ENCODE data around the gene HARS1. TPM values are rescaled to one million over a fixed set of nuclear protein-coding genes. Genes with fewer than 3 reads are reported as not detected.

The HARS1 gene
- total and polyA plus RNA-seq, 10 of the 15 experiments (the other 5 are each of a cell fraction or from before 2014, with no cell fraction given): 12.0 to 93.8 (median 76.9) TPM

DNA sequence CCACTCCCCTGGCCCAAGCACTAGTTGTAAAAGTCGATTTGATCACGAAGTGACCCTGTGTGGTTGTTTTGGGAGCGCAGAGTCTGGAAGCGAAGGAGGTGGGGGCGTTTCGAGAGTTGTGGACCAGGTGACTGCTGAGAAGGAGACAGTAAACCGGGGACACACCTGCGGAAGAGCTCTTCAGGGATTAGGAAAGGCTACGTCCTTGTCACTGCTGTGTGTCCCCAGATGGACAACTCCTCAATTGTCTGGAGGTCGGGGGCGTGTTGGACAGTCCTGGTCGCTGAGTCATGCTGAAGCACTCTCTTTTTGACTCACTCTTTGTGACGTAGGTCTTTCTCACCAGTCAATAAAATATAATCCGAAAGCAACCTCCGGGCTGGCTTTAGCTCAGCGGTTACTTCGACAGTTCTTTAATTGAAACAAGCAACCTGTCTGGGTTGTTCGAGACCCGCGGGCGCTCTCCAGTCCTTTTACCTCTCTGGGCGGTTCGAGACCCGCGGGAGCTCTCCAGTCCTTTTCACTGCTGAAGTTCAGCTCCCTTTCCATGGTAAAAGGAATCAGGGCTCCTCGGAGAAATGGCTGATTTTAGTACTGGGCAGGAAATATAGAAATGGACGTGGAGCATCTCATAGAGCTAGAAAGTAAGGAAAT lies 19.9 kb upstream of the HARS1 start (continued):
- no peak for TF ChIP-seq SUPT20H (IDR thresholded peaks at IDR 0.05; ENCODE audit: borderline replicate concordance, control insufficient read depth, low read depth, low read length)
- no peak for TF ChIP-seq NR2C2 (IDR thresholded peaks at IDR 0.05; ENCODE audit: borderline replicate concordance, control insufficient read depth, insufficient read length, low read depth)
- TF ChIP-seq POU2F2 (IDR thresholded peaks at IDR 0.05; ENCODE audit: borderline replicate concordance, low read depth, low read length): peak; percentile 73; the same call in 2 of the 3 replicates
- no peak for TF ChIP-seq RAD21 (IDR thresholded peaks at IDR 0.05; ENCODE audit: insufficient read depth, low read depth, low read length)
- TF ChIP-seq, protein P1, sequence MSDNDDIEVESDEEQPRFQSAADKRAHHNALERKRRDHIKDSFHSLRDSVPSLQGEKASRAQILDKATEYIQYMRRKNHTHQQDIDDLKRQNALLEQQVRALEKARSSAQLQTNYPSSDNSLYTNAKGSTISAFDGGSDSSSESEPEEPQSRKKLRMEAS (IDR thresholded peaks at IDR 0.05; ENCODE audit: low read depth, low read length): peak; percentile 24; the same call in 1 of the 2 replicates
- peak; percentile 96 for TF ChIP-seq DPF2 (IDR thresholded peaks at IDR 0.05)
- peak; percentile 96; the same call in 1 of the 2 replicates for TF ChIP-seq CBX5 (IDR thresholded peaks at IDR 0.05; ENCODE audit: low read depth)
- peak; percentile 77 for TF ChIP-seq MEF2A (IDR thresholded peaks at IDR 0.05; ENCODE audit: insufficient read depth, low read depth, low read length)
- TF ChIP-seq, protein P2, sequence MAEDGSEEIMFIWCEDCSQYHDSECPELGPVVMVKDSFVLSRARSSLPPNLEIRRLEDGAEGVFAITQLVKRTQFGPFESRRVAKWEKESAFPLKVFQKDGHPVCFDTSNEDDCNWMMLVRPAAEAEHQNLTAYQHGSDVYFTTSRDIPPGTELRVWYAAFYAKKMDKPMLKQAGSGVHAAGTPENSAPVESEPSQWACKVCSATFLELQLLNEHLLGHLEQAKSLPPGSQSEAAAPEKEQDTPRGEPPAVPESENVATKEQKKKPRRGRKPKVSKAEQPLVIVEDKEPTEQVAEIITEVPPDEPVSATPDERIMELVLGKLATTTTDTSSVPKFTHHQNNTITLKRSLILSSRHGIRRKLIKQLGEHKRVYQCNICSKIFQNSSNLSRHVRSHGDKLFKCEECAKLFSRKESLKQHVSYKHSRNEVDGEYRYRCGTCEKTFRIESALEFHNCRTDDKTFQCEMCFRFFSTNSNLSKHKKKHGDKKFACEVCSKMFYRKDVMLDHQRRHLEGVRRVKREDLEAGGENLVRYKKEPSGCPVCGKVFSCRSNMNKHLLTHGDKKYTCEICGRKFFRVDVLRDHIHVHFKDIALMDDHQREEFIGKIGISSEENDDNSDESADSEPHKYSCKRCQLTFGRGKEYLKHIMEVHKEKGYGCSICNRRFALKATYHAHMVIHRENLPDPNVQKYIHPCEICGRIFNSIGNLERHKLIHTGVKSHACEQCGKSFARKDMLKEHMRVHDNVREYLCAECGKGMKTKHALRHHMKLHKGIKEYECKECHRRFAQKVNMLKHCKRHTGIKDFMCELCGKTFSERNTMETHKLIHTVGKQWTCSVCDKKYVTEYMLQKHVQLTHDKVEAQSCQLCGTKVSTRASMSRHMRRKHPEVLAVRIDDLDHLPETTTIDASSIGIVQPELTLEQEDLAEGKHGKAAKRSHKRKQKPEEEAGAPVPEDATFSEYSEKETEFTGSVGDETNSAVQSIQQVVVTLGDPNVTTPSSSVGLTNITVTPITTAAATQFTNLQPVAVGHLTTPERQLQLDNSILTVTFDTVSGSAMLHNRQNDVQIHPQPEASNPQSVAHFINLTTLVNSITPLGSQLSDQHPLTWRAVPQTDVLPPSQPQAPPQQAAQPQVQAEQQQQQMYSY (CRISPR knock-in tag; IDR thresholded peaks at IDR 0.05): no peak
- TF ChIP-seq, protein P3, sequence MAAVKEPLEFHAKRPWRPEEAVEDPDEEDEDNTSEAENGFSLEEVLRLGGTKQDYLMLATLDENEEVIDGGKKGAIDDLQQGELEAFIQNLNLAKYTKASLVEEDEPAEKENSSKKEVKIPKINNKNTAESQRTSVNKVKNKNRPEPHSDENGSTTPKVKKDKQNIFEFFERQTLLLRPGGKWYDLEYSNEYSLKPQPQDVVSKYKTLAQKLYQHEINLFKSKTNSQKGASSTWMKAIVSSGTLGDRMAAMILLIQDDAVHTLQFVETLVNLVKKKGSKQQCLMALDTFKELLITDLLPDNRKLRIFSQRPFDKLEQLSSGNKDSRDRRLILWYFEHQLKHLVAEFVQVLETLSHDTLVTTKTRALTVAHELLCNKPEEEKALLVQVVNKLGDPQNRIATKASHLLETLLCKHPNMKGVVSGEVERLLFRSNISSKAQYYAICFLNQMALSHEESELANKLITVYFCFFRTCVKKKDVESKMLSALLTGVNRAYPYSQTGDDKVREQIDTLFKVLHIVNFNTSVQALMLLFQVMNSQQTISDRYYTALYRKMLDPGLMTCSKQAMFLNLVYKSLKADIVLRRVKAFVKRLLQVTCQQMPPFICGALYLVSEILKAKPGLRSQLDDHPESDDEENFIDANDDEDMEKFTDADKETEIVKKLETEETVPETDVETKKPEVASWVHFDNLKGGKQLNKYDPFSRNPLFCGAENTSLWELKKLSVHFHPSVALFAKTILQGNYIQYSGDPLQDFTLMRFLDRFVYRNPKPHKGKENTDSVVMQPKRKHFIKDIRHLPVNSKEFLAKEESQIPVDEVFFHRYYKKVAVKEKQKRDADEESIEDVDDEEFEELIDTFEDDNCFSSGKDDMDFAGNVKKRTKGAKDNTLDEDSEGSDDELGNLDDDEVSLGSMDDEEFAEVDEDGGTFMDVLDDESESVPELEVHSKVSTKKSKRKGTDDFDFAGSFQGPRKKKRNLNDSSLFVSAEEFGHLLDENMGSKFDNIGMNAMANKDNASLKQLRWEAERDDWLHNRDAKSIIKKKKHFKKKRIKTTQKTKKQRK (IDR thresholded peaks at IDR 0.05; ENCODE audit: low read depth, low read length): no peak
- peak; percentile 49; the same call in 1 of the 2 replicates for TF ChIP-seq FOXK2 (IDR thresholded peaks at IDR 0.05)
- peak; percentile 96 for TF ChIP-seq RB1 (IDR thresholded peaks at IDR 0.05; ENCODE audit: borderline replicate concordance)
- peak; percentile 100 for TF ChIP-seq BACH1 (IDR thresholded peaks at IDR 0.05; ENCODE audit: borderline replicate concordance)
- 0 out of 2 replicates have a peak, but pooled peaks have one; percentile 21 for TF ChIP-seq TCF12 (IDR thresholded peaks at IDR 0.05; ENCODE audit: low read depth, low read length)
- TF ChIP-seq RCOR1 (conservative IDR thresholded peaks at IDR 0.05; ENCODE audit: low read depth, low read length): peak; percentile 91
- TF ChIP-seq MTA3 (IDR thresholded peaks at IDR 0.05; ENCODE audit: borderline replicate concordance, low read length): peak; percentile 79; the same call in 1 of the 2 replicates
- peak; percentile 66; the same call in 1 of the 2 replicates for TF ChIP-seq POLR2AphosphoS5 (IDR thresholded peaks at IDR 0.05; ENCODE audit: low read length)
- no peak for TF ChIP-seq SPI1 (IDR thresholded peaks at IDR 0.05; ENCODE audit: borderline replicate concordance, insufficient read depth, low read depth, low read length)
- TF ChIP-seq FOS (IDR thresholded peaks at IDR 0.05; ENCODE audit: borderline replicate concordance, extremely low read depth, insufficient read length): no peak
- no peak for TF ChIP-seq MEF2B (IDR thresholded peaks at IDR 0.05; ENCODE audit: partially characterized antibody, poor library complexity, severe bottlenecking)
- no peak for TF ChIP-seq SUZ12 (IDR thresholded peaks at IDR 0.05; ENCODE audit: unreplicated experiment)
- TF ChIP-seq NFYA (IDR thresholded peaks at IDR 0.05; ENCODE audit: borderline replicate concordance, low read depth, low read length): no peak
- TF ChIP-seq EED (IDR thresholded peaks at IDR 0.05; ENCODE audit: low read depth): 0 out of 2 replicates have a peak, but pooled peaks have one; percentile 45
- no peak for TF ChIP-seq SMAD5 (IDR thresholded peaks at IDR 0.05; ENCODE audit: low read depth)

All from GM12878 (cell line).